GM12892 (cell line): ENCODE results near the gene SCART1.

Experiments
- POLR2A ChIP-seq: IDR thresholded peaks from 2 replicates; pipeline ENCODE4 v1.6.1; 2011; ENCODE audit warnings: low read depth, low read length, control low read depth
- POLR2AphosphoS5 ChIP-seq: IDR thresholded peaks from 2 replicates; pipeline ENCODE4 v1.6.1; 2011; ENCODE audit warnings: low read depth, low read length, control low read depth
- TAF1 ChIP-seq: IDR thresholded peaks from 2 replicates; pipeline ENCODE4 v1.6.1; 2011; ENCODE audit warnings: low read depth, mild to moderate bottlenecking, control low read depth, low read length, borderline replicate concordance

- no peak for TF ChIP-seq POLR2A
- no peak for TF ChIP-seq POLR2AphosphoS5
- no peak for TF ChIP-seq TAF1
These were observed 12.3 kb downstream of the SCART1 start for GRCh38 chr10:133465950-133466474.
